PC-9 (cell line): ENCODE results near the gene MET. TPM values are rescaled to one million over a fixed set of nuclear protein-coding genes. Genes with fewer than 3 reads are reported as not detected.

Experiments
- BruUV-seq: library from RNA; stranded (reverse); fragments of 400-500 nt; replicated peaks from 2 replicates; lab custom pipeline; 2021; lab: Mats Ljungman, UMichigan
- CTCF ChIA-PET: fragments of 300-600 bp; sonication (Branson Sonifier 250); formaldehyde crosslinking; loops from one replicate; lab custom pipeline; 2022; ENCODE audit warnings: antibody characterized with exemption; lab: Charles Lee
- POLR2A ChIA-PET: fragments of 300-600 bp; sonication (Branson Sonifier 250); formaldehyde crosslinking; loops from one replicate; lab custom pipeline; 2022; ENCODE audit warnings: antibody characterized with exemption; ENCODE audit not compliant: unreplicated experiment; lab: Charles Lee
- DNase-seq, 2 experiments: peaks; one replicate each; pipeline versions ENCODE4 v3.0.0 to v3.0.0-alpha.2; 2015 to 2022; ENCODE audit warnings: mixed read lengths in 1 of 2
- H2AFZ ChIP-seq: fragments of 200-600 bp; sonication (generic); 2 replicates; pipeline ENCODE4 v1.8.1; 2017; ENCODE audit warnings: antibody characterized with exemption
- H3F3A ChIP-seq: fragments of 200-600 bp; sonication (generic); 2 replicates; pipeline ENCODE4 v1.8.1; 2017; ENCODE audit warnings: antibody characterized with exemption, mild to moderate bottlenecking, low read depth; ENCODE audit not compliant: insufficient read depth
- H3K27ac ChIP-seq: fragments of 200-600 bp; sonication (generic); 2 replicates; pipeline ENCODE4 v1.6.1; 2016; ENCODE audit warnings: mixed run types
- H3K27me3 ChIP-seq: fragments of 200-600 bp; sonication (generic); 2 replicates; pipeline ENCODE4 v1.6.1; 2016; ENCODE audit warnings: low read depth, mixed run types; ENCODE audit not compliant: insufficient read depth
- H3K36me3 ChIP-seq: fragments of 200-600 bp; sonication (generic); 2 replicates; pipeline ENCODE4 v1.6.1; 2016; ENCODE audit warnings: low read depth, mixed run types
- H3K4me1 ChIP-seq: fragments of 200-600 bp; sonication (generic); replicated peaks from 2 replicates; pipeline ENCODE4 v1.6.1; 2016; ENCODE audit warnings: mixed run types; ENCODE audit not compliant: insufficient read depth
- H3K4me2 ChIP-seq: fragments of 200-600 bp; sonication (generic); 2 replicates; pipeline ENCODE4 v1.6.1; 2017; ENCODE audit warnings: mixed run types
- H3K4me3 ChIP-seq: fragments of 200-600 bp; sonication (generic); 2 replicates; pipeline ENCODE4 v1.6.1; 2016; ENCODE audit warnings: mixed run types
- H3K79me2 ChIP-seq: fragments of 200-600 bp; sonication (generic); 2 replicates; pipeline ENCODE4 v1.6.1; 2017; ENCODE audit warnings: low read depth, mixed run types
- H3K9me2 ChIP-seq: fragments of 200-600 bp; sonication (generic); 2 replicates; pipeline ENCODE4 v1.8.1; 2017; ENCODE audit warnings: mild to moderate bottlenecking; ENCODE audit not compliant: insufficient read depth
- H3K9me3 ChIP-seq: fragments of 200-600 bp; sonication (generic); 2 replicates; pipeline ENCODE4 v1.8.1; 2016; ENCODE audit warnings: low read depth; ENCODE audit not compliant: insufficient read depth
- H4K20me1 ChIP-seq: fragments of 200-600 bp; sonication (generic); 2 replicates; pipeline ENCODE4 v1.8.1; 2017; ENCODE audit not compliant: insufficient read depth
- EZH2 ChIP-seq: fragments of 200-600 bp; sonication (generic); IDR thresholded peaks from 2 replicates; pipeline ENCODE4 v1.8.0; 2017; ENCODE audit warnings: antibody characterized with exemption, low read depth
- intact Hi-C: fragments of 100-400 bp; cut with micrococcal nuclease; formaldehyde crosslinking; loops from one replicate; pipeline ENCODE4 v1.10.0; 2022; ENCODE audit not compliant: unreplicated experiment
- total RNA-seq: library from RNA; stranded (reverse); gene quantifications from 2 replicates; pipeline ENCODE4 v1.2.3, GENCODE V29; 2021
- TF ChIP-seq, protein P1 (sequence below): fragments of 200-600 bp; sonication (generic); conservative IDR thresholded peaks from 2 replicates; pipeline ENCODE4 v1.6.1; 2017; ENCODE audit warnings: mixed run types, antibody characterized with exemption, mild to moderate bottlenecking, moderate library complexity

MET gene
- total RNA-seq, 1 experiment from 2014 or later = 287 TPM

DNA sequence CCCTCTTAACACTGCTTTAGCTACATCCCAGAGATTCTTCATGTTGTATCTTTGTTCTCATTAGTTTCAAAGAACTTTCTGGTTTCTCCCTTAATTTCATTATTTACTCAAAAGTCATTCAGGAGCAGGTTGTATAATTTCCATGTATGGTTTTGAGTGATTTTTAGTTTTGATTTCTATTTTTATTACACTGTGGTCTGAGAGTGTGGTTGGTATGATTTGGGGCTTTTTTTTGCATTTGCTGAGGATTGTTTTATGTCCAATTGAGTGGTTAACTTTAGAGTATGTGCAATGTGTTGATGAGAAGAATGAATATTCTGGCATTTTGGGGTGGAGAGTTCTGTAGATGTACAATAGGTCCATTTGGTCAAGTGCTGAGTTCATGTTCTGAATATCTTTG lies 152.5 kb downstream of the MET start:
- Histone ChIP-seq H3K27me3 (no peaks in the 10 kb centered on the region), H3K4me3 (no peak overlapping the region), H2AFZ (no peak overlapping the region), H3K79me2 (no peaks in the 10 kb centered on the region), H4K20me1 (no peaks in the 10 kb centered on the region), H3K36me3 (no peaks in the 10 kb centered on the region), H3K4me2 (no peak overlapping the region), H3K9me3 (no peaks in the 10 kb centered on the region), H3K9me2 (no peaks in the 10 kb centered on the region), H3K27ac (no peak overlapping the region), H3K4me1 (0 out of 2 replicates have a peak, but pooled peaks cover 3% of the 10 kb centered on the region), H3F3A (no peaks in the 10 kb centered on the region)
- POLR2A ChIA-PET = no interaction called here
- intact Hi-C loops = no loop called here
- no TSS peak for BruUV-seq
- no peak for TF ChIP-seq EZH2
- TF ChIP-seq, protein P1, sequence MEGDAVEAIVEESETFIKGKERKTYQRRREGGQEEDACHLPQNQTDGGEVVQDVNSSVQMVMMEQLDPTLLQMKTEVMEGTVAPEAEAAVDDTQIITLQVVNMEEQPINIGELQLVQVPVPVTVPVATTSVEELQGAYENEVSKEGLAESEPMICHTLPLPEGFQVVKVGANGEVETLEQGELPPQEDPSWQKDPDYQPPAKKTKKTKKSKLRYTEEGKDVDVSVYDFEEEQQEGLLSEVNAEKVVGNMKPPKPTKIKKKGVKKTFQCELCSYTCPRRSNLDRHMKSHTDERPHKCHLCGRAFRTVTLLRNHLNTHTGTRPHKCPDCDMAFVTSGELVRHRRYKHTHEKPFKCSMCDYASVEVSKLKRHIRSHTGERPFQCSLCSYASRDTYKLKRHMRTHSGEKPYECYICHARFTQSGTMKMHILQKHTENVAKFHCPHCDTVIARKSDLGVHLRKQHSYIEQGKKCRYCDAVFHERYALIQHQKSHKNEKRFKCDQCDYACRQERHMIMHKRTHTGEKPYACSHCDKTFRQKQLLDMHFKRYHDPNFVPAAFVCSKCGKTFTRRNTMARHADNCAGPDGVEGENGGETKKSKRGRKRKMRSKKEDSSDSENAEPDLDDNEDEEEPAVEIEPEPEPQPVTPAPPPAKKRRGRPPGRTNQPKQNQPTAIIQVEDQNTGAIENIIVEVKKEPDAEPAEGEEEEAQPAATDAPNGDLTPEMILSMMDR = no peak
- DNase-seq = no peak
- CTCF ChIA-PET = no interaction called here

DNA sequence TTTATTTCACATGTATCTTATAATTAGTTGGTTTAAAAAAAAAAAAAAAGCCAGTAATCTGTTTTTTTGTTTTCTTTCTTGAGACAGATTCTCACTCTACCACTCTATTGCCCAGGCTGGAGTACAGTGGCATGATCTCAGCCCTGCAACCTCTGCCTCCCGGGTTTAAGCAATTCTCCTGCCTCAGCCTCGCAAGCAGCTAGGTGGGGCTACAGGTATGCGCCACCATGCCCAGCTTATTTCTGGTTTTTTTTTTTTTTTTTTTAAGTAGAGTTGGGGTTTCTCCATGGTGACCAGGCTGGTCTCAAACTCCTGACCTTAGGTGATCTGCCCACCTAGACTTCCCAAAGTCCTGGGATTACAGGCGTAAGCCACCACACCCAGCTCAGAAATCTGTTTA lies 156.3 kb downstream of the MET start:
- H3K4me3 ChIP-seq = no peak overlapping the region
- POLR2A ChIA-PET = no interaction called here
- intact Hi-C loops = no loop called here
- no peaks in the 10 kb centered on the region for H3F3A ChIP-seq
- H3K79me2 ChIP-seq = no peaks in the 10 kb centered on the region
- H3K9me3 ChIP-seq = no peaks in the 10 kb centered on the region
- 0 out of 2 replicates have a peak, but pooled peaks cover 5% of the 10 kb centered on the region for H3K4me1 ChIP-seq
- no peak overlapping the region for H3K4me2 ChIP-seq
- no peak overlapping the region for H2AFZ ChIP-seq
- H3K9me2 ChIP-seq = no peaks in the 10 kb centered on the region
- H3K27me3 ChIP-seq = no peaks in the 10 kb centered on the region
- CTCF ChIA-PET = interaction anchor here (0.6 to 0.7 kb wide), 2 partner anchors 558 to 1511 kb away, joined by 3 to 5 read pairs; no protein-coding TSS in a partner anchor
- no peaks in the 10 kb centered on the region for H3K36me3 ChIP-seq
- H4K20me1 ChIP-seq = no peaks in the 10 kb centered on the region
- H3K27ac ChIP-seq = no peak overlapping the region
- DNase-seq = no peak
- no TSS peak for BruUV-seq
- no peak for TF ChIP-seq EZH2
- TF ChIP-seq, protein P1 = no peak

DNA sequence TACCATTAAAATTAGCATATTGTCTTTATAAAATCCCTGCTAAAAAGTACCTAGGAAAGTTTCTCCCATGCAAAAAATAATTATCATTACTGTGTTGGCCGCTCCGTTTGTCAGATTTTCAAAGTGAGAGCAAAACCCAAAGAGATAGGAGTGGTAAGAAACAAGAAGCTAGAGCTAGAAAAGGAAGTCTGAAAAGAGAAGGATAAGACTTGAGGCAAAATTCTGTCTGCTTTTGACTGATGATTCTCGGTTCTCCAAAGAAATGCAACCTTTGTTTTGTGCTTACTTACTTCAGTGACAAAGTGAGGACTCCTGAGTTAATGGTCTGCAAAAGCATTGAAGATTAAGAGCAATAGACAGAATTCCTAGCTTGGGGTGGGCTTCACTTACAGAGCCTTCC lies 157.0 kb downstream of the MET start:
- Histone ChIP-seq H3K36me3 (no peaks in the 10 kb centered on the region), H3K79me2 (no peaks in the 10 kb centered on the region), H3K27me3 (no peaks in the 10 kb centered on the region), H3K27ac (no peak overlapping the region), H2AFZ (peak overlapping the region; percentile 49), H3K4me2 (no peak overlapping the region), H3K9me2 (no peaks in the 10 kb centered on the region), H3F3A (no peaks in the 10 kb centered on the region), H3K4me1 (0 out of 2 replicates have a peak, but pooled peaks cover 5% of the 10 kb centered on the region), H3K4me3 (no peak overlapping the region), H3K9me3 (no peaks in the 10 kb centered on the region), H4K20me1 (no peaks in the 10 kb centered on the region)
- CTCF ChIA-PET = no interaction called here
- no TSS peak for BruUV-seq
- intact Hi-C loops = no loop called here
- no peak for DNase-seq
- TF ChIP-seq, protein P1 = no peak
- TF ChIP-seq EZH2 = no peak
- POLR2A ChIA-PET = no interaction called here
